Ammon's horn (tissue), 1 donor: ENCODE measurements around the gene TPM2.
"Not testable (repeated sequence)": the region's sequence is repeated elsewhere in the genome, so short reads cannot be mapped to it uniquely, and the experiment has no call there.

ENCODE experiments used
- DNase-seq: peaks from one replicate; pipeline ENCODE4 v3.0.0-alpha.2; 2016; ENCODE audit warnings: low spot score

Gene TPM2

DNA sequence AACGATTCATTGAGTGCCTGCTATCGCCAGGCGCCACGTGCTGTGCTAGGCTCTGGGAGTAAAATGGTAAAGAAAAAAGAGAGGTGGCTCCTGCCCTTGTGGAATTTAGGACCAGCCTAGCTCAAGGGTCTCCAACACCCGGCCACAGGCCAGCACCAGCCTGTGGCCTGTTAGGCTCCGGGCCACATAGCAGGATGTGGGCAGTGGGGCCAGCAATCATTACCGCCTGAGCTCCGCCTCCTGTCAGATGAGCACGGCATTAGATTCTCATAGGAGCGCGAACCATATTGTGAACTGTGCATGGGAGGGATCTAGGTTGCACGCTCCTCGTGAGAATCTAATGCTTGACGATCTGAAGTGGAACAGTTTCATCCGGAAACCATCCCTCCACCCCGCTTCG, 33.4 kb downstream of the TPM2 start:
- DNase-seq = no peak

- no peak for DNase-seq
Observed at GRCh38 chr9:35653611-35654010, 36.1 kb downstream of the TPM2 start.

DNA sequence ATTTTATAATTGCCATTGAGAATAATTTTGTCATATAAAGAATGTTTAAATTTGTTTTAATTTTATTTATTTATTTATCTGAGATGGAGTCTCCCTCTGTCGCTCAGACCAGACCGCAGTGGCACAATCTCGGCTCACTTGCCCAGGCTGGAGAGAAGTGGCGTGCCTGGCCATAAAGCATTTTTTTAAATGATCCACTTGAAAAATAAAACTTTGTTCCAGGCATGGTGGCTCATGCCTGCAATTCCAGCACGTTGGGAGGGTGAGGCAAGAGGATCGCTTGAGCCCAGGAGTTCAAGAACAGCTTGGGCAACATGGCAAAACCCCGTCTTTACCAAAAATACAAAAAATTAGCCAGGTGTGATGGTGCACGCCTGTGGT, 36.9 kb downstream of the TPM2 start:
- DNase-seq = no peak

GRCh38 chr9:35651956-35652828, 37.5 kb downstream of the TPM2 start:
- DNase-seq = no peak

DNA sequence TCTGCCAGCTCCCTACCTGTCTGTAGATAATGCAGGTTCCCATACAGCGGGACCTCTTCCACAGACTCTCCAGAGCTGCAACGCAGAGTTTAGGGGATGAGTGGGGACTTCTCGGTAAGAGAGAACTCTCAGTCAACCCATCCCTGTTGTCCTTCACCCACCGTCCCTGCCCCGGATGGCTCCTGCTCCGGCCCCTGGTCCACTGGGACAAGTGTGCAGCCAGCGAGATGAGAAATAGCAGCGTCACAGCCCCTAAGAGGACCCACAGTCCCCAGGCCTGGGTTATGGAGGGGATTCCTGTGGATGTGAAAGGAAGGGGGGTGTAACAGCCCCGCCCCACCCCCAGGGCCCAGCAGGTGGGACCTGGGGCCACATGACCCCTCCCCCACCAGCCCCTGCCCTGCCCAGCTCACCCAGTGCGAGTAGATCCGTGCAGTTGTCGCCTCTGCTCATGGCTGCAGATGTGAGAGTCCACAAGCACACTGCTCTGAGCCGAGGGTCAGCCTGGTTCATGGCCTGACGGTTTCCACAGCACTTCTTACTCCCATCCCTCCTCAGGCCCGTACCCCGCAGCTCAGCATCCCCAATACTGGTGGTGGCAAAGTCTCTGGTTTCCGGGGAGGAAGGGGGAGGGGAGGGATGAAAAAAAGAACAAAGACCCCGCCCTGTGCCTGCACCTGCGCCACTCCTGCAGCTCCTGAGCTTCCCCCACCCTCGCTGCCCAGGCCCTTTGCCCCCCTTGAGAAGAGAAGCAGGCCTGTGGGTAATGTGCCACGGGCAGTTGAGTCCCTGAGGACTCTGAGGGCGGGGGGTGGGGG, 39.2 kb downstream of the TPM2 start, which contains the start of gene SIT1:
TSS of gene SIT1 (minus strand) at position 591 of the 818 bp plus-strand sequence. CDS start at position 513, 78 bp downstream.
- DNase-seq = no peak

DNA sequence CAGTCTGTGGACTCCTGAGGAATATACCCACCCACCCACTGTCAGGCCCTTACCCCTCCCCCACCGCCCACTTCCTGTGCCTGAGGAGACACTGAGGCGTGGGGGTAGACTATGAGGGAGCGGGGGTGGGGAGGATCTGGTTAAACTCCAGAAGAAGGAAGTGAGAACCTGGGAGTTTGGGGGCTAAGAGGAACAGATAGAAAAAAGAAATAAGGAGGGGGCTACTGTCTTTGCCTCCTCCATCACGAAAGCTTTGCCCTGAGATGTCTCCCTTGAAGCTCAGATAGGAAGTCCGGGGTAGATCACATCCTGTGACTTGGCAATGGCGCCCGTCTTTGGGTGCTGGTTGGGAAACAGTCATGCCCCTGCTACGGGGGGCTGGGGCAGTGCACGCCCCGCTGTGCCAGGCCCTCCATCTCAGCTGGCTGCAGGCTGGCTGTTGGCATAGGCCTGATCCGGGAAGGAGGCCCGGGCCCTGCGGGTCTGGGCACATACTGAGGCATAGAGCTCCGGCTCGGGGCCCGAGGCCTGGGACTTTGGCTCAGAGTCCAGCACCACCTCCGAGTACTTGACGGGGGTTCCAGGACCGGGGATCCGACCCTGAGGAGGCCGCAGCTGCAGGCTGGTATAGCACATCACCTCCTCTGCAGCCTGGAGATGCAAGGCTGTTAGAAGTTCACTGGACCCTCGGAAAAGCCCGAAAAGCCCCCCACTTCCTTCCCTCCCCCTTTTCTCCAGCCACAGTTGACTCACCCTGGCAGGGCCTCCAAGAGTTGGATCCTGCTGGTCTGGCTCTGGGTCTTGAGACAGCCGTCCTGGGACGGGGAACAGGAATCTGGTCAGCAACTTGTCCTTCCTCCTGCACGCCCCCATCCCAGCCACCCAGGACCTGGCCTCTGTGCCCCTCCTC, 40.0 kb downstream of the TPM2 start:
- no peak for DNase-seq

GRCh38 chr9:35646533-35647265, 43.0 kb downstream of the TPM2 start:
- DNase-seq = peak; percentile 94

DNA sequence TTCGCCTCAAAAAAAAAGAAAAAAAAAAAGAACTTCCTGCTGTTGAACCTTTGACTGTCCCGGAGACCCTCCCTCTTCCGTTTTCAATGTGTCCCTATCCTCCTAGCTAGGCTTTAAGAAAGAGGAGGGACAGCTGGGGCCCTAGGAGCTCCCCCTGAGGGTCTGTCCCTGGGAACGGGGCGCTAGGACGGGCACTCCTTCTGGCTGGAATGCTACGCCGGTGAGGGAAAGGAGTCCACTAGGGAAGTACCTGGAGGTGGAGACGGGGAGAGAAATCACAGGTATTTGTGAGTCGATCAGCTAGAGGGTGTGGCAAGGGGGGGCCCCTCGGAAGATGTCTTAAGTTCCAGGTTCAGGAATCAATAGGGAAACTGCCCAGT, 43.6 kb downstream of the TPM2 start:
- DNase-seq = no peak

DNA sequence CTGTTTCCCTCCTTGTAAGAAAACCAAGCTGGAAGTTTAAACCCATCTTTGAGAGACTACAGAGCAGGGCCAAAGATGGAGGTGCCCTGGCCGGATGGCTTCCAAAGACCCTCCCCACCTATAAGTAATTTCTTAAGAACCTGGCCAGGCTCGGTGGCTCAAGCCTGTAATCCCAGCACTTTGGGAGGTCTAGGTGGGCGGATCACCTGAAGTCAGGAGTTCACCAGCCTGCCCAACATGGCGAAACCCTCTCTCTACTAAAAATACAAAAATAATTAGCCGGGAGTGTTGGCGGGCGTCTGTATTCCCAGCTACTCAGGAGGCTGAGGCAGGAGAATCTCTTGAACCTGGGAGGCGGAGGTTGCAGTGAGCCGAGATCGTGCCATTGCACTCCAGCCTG, 44.0 kb downstream of the TPM2 start:
- not testable (repeated sequence) for DNase-seq

DNA sequence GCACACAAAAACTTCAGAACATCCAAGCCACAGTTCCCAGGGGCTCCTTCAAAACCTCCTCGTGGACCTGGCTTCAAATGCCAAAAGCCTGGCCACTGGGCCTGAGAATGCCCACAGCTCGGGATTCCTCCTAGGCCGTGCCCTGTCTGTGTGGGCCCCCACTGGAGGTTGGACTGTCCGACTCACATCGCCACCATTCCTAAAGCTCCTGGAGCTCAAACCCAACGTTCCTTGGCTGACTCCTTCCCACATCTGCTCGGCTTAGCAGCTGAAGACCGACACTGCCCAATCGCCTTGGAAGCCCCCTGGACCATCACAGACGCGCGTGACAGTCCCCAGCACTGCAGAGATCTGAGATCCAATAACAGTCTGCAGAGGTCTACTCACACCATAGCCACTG, 46.7 kb downstream of the TPM2 start:
- DNase-seq = no peak

- DNase-seq = not testable (repeated sequence)
Observed at GRCh38 chr9:35641478-35641877, 48.2 kb downstream of the TPM2 start.

DNA sequence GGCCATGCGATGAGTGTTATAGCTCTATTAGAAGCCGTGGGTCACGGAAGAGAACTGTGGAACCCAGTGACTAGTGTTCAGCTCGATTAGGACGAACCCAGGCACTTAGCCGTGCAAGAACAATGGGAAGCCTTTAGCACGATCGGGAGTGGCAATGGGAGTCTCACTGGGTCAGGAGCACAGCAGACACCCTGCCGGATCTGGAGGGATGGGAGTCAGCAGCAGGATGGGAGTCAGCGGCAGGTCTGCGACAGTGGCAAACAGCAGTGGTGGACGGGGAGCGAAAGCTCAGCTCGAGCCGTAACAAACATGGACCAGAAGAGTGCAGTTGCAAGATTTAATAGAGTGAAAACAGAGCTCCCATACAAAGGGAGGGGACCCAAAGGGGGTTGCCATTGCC, 49.3 kb downstream of the TPM2 start:
- DNase-seq = not testable (repeated sequence)

DNA sequence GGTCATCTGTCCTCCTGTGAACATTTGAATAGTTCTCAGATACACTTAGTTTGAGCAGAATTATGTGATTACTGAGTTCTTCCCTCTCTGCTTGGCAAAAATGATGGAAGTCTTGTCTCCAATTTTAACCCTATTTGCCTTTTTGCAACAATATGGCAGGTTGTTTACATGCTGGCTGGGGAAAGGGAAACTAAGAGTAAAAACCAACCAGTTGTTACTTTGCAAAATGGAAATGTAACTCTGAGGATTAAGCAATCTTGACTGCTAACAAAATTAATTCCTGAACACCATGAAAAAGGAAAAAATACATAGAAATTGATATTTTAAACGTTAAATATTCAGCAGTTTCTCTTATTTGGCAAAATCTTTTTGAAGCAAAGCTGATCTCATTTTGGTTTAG, 50.1 kb downstream of the TPM2 start:
- no peak for DNase-seq

DNA sequence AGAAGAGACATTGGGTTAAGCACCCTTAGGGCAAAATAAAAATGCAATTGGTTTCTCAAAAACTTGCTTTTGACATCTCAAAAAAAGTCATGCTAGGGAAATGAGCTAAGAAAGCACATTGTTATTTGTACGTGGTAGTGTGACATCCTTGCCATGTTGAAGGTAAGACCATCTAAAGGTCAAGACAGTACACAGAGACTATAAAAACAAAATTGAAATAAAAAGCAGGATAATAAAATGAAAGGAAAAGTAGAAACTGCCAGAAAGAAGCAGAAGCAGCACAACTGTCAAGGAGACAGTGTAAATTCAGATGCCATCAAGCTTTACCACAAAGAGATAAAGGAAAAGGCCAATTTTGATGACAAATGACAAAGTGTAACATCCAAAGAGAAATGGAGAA, 50.5 kb downstream of the TPM2 start:
- not testable (repeated sequence) for DNase-seq

GRCh38 chr9:35638751-35639150, 51.0 kb downstream of the TPM2 start:
- DNase-seq = not testable (repeated sequence)

DNA sequence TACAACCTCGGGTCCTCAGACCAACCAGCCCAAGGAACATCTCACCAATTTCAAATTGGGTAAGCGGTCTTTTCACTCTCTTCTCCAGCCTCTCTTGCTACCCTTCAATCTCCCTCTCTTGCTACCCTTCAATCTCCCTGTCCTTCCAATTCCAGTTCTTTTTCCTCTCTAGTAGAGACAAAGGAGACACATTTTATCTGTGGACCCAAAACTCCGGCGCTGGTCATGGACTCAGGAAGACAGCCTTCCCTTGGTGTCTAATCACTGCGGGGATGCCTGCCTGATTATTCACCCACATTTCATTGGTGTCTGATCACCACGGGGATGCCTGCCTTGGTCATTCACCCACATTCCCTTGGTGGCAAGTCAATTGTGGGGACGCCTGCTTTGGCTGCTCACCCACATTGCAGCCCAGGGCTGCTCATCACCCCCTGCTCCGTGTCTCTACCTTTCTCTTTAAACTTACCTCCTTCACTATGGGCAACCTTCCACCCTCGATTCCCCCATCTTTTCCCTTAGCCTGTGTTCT, 52.2 kb downstream of the TPM2 start:
- DNase-seq = not testable (repeated sequence)

DNA sequence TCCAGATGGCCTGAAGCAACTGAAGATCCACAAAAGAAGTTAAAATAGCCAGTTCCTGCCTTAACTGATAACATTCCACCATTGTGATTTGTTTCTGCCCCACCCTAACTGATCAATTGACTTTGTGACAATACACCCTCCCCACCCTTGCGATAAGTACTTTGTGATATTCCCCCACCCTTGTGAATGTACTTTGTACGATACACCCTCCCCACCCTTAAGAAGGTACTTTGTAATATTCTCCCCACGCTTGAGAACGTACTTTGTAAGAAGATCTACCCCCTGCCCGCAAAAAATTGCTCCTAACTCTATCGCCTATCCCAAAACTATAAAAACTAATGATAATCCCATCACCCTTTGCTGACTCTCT, 52.9 kb downstream of the TPM2 start:
- not testable (repeated sequence) for DNase-seq

DNA sequence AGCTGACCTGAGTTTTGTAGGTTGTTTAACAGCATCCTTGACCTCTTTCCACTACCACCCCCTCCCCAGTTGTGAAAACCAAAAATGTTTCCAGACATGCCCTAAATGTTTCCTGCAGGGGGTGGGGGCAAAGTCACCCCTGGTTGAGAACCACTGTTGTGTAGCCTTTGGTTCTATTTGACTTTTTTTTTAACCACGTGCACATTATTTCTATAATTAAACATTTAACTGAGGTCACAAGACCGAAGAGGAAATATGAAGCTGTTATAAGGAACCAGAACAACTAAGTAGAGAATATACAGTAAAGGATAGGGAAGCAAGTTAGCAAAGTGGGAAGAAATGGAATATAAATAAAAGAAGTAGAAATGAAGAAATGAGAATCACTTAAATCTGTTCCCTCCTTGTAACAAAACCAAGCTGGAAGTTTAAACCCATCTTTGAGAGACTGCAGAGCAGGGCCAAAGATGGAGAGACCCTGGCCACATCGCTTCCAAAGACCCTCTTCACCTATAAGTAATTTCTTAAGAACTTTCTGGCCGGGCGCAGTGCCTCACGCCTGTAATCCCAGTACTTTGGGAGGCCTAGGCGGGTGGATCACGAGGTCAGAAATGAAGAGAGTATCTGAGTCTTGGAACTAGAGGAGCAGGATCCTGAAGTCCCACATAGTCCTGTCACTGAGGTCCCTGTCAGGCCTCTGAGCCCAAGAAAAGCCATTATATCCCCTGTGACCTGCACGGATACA, 53.4 kb downstream of the TPM2 start:
- no peak for DNase-seq

DNA sequence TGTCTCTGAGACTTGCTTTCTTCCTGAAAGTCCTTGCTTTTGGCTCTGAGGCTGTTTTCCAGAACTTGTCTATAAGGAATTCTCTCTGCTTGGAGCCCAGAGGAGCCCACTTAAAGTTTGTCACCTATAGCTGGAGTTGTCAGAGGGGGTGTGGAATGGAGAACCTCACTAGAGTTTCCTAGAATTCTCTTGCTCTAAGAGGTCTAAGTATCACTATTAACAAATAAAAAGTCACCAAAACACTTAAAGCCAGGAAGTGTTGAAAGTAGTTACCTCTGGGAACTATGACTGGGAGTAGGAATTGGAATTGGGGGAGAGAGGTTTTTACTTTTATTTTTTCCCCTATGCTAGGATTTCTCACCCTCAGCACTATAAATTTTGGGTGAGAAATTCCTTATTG, 54.0 kb downstream of the TPM2 start:
- DNase-seq = no peak
